LNCAP (cell line): Measurements from ENCODE around the gene EIF2B4.

Experiments used
- TF ChIP-seq, protein P1 (sequence below): fragments of 450-650 bp; IDR thresholded peaks from 2 replicates; pipeline ENCODE4 v1.5.1; 2017; ENCODE audit warnings: mild to moderate bottlenecking

EIF2B4 gene

GRCh38 chr2:27347641-27348040 lies 22.5 kb downstream of the EIF2B4 start:
- TF ChIP-seq, protein P1, sequence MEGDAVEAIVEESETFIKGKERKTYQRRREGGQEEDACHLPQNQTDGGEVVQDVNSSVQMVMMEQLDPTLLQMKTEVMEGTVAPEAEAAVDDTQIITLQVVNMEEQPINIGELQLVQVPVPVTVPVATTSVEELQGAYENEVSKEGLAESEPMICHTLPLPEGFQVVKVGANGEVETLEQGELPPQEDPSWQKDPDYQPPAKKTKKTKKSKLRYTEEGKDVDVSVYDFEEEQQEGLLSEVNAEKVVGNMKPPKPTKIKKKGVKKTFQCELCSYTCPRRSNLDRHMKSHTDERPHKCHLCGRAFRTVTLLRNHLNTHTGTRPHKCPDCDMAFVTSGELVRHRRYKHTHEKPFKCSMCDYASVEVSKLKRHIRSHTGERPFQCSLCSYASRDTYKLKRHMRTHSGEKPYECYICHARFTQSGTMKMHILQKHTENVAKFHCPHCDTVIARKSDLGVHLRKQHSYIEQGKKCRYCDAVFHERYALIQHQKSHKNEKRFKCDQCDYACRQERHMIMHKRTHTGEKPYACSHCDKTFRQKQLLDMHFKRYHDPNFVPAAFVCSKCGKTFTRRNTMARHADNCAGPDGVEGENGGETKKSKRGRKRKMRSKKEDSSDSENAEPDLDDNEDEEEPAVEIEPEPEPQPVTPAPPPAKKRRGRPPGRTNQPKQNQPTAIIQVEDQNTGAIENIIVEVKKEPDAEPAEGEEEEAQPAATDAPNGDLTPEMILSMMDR: no peak

- TF ChIP-seq, protein P1: no peak
Measured at GRCh38 chr2:27336173-27336572, 34.0 kb downstream of the EIF2B4 start.

GRCh38 chr2:27335311-27335710 lies 34.8 kb downstream of the EIF2B4 start:
- TF ChIP-seq, protein P1: no peak

DNA sequence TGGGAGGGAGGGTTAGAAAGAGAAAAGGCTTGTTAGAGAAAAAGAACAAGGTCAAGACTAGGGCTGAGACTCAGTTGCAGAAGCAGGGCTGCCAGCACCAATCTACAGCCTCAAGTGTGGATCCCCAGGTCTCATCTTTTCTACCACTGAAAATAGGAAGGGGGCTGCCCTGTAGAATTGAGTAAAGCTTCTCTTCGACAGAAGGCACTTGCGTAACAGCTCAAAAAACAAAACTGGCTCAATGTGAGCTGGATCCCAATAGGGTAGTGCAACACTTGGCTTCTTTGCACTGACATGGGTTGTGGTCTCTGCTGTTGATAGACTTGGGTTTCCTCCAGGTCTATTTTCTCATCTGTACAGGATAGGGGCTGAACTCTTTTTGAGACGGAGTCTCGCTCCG lies 45.4 kb downstream of the EIF2B4 start:
- TF ChIP-seq, protein P1: no peak

DNA sequence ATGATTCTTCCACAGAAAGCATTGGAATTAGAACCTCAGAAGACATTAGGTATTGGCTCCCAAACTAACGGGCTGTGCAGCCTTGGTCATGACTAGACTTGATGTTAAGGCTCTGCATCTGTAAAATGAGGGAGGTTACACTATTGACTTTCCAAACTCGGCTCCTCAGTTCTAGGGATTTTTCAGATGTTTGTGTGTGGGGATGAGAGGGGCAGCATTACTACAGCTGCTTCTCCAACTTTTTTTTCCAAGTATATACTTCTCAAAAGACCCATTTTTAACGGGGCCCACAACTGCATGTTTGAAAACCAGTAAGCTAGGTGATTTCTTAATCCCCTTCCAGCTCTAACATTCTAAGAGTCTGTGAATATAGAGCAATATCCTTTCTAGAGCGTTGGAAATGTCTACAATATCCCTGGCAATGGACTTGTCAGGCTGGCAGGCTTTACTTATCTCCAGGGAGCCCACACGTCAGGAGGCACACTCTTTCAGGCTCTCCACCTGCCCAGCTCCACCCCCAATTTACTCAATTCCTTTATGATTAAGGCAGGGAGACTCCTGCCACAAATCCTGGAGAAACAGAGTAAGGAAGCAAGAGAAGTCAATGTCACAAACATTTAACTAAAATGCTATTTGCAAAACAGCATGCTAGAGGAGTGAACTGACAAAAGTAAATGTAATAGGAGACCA lies 46.4 kb downstream of the EIF2B4 start:
- TF ChIP-seq, protein P1: no peak

DNA sequence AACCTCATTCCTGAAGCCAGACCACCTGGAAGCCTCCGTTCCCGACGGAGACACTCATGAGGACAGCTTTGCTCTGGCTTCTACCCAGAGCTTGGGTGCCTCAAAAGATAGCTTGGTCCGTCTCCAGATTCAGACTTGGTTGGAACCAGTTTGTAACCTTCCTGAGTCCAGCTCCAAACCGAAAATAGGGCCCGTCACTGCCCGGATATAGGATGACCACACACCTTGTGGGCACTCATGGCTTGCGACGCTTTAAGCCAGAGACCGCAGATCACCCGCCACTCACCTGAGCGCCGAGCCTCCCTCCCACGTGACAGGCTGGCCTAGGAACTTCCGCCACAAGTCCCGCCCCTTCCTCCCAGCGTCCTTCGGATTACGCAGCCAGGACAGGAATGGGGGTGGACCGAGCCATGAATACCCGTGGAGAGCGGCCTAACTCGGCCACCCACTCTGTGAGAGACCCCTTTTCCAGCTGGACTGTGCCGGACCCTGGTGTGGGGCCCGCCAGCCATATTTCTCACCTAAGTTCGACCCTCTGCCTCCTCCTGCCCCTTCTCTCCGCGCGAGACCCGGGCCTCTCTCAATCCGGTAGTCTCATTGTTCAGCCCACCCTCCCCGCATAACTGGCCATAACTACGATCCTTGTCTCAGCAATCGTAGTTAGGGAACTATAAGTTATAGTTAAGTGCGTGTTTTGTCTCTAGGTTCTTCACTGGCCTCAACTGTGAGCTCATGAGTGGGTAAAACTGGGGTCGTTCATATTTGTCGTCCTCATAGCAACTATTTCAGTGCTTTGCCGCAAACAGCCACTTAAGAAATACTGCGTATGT lies 47.2 kb downstream of the EIF2B4 start, which contains the start of gene MPV17:
TSS of gene MPV17 (minus strand) at position 332 of the 830 bp plus-strand sequence. CDS start 580 bp downstream, outside the sequence.
- TF ChIP-seq, protein P1: no peak

DNA sequence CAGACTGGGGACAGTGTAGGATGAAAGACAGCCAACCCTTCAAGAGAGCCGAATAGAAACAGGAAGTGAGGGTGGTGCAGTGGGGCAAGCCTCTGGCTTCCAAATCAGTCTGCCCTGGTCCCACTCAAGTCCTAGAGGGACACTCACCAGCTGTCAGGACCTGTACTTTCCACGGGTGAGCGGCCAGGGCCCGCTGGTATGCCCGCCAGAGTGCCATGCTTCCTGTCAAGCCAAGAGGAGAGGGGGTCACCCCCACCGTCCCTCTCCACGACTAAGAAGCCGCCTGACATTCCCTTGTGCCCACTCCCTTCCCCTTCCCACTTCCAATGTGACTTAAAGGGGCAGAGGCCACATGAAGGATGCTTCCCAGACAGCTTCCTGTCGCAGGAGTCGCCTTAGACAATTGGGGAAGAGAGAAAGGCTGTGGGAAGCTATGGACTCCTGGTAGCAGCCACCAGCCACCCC lies 47.8 kb downstream of the EIF2B4 start:
- TF ChIP-seq, protein P1: no peak
